T follicular helper cell (primary cell): ENCODE measurements around the gene MCEMP1.

Experiments
- DNase-seq: peaks from one replicate; pipeline ENCODE4 v3.0.0-alpha.2; 2020; ENCODE audit warnings: low read depth

MCEMP1 gene

DNA sequence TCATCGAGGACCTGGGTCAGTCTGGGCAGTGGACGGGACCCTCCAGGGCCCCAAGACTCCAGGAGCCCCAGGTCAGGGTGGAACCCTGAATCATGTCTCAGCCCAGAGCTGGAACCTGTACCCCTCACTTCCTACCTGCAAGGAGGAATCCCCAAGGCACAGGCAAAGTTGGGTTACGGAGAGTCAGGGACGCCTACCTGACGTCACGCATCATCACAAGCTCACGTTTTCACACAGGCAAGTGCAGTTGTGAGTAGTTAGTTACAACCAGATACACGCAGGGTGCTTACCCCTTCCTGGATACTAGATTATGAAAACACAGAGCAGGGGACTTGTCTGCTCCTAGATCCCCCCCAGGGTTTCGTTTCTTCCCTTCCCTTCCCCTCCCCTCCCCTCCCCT is 6.1 kb upstream of the MCEMP1 start:
- DNase-seq: no peak

DNA sequence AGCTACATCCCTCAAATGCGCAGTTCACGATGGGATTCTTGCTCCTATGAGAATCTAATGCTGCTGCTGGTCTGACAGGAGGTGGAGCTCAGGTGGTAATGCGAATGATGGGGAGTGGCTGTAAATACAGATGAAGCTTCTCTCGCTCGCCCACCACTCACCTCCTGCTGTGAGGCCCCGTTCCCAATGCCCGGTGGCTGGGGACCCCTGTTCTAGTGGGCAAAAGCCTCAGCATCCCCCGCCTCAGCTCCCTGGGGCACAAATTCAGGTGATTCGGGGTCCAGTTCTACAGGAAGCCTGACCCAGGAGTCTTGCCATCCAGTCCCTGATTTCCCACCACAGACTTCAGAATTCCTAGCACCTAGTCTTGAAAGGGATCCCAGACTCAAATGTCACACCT is 4.4 kb upstream of the MCEMP1 start:
- no peak for DNase-seq

DNA sequence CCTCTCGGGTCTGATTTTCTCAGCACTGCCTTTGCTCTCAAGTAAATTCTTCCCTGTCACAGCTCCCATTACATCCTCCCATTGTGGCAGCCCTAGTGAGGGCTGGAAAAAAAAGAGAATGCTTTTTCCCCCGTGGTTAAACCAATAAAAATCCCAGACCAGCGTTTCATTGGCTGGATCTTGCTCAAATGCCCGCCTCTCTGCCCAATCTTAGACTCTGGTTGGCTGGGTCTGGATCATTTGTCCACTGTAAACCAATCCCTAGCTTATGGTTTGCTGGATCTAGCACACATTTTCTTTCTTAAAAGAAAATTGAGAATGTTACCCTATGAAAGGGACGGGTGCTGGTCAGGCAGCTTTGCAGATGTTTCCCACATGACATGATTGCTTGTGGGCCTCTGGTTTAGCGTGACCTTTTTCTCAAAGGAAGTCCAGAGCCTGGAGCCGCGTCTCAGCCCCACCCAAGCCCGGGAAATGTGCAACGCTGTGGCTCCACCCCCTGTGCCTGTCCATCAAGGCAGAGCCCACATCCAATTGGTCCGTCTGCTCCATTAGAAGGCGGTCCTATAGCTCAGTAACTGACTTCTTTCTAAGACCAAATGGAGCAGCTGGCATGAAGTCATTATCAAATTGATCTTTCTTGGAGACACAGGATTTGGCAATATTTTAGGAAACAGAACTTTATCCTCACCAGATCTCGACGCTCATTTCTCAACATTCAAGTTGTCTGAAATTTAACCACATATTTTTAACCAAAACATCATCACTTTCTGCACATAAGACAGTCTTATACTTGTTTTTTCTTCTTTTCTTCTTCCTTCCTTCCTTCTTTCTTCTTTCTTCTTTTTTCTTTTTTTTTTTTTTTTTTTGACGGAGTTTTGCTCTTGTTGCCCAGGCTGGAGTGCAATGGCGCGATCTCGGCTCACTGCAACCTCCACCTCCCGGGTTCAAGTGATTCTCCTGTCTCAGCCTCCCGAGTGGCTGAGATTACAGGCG is 2.6 kb upstream of the MCEMP1 start:
- DNase-seq: no peak

DNA sequence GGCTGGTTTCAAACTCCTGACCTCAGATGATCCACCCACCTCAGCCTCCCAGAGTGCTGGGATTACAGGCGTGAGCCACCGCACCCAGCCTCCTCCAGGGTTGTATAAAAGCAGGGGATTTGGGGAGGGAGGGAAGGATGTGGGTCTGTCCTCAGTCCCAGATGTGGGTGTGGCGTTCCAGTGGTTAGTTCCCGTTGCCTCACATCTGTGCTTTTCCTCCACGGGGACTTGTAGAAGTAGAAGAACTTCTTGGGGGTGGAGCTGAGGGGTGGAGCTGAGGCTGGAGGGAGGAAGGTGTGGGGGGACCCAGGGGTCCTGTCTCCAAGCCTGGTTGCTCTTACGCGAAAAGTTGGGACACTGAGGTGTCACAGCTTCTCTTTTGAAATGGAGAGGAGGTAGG is 514 bp upstream of the MCEMP1 start:
- no peak for DNase-seq

DNA sequence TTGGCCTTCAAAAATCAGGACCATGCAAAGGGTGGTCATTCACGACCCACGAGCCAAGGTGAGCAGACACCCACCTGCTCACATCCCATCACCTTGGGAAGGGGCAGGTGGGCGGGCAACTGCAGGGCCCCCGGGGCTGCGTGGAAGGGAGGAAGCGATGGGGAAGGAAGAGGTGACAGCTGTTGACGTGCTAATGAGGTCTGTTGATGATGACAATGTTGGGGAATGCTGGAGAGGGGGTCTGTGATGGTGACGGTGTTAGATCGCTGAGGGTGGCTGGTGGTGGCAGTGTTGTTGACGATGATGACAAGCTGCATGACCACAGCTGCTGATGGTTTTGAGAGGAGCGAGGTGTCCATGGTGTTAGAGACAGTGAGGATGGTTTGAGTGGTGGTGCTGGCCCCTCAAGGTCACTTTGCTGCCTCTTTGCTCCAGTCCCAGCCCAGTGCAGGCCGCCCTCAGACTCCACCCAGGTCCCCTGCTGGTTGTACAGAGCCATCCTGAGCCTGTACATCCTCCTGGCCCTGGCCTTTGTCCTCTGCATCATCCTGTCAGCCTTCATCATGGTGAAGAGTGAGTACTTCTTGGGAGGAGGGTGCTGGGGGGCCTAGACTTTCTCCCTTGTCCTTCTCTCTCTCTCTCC is 900 bp downstream of the MCEMP1 start:
- DNase-seq: no peak

DNA sequence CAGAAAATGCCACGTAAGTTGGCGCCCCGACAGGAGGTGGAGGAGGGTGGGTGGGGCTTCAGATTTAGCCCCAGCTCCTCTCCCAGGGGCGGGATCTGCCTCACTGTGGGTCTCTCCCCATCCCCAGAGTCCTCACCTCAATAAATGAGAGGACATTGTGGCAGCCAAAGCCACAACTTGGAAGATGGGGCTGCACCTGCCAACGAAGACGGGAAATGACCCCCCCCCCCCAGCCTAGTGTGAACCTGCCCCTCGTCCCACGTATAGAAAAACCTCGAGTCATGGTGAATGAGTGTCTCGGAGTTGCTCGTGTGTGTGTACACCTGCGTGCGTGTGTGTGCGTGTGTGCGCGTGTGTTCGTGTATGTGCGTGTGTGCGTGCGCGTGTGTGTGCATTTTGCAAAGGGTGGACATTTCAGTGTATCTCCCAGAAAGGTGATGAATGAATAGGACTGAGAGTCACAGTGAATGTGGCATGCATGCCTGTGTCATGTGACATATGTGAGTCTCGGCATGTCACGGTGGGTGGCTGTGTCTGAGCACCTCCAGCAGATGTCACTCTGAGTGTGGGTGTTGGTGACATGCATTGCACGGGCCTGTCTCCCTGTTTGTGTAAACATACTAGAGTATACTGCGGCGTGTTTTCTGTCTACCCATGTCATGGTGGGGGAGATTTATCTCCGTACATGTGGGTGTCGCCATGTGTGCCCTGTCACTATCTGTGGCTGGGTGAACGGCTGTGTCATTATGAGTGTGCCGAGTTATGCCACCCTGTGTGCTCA is 2.3 kb downstream of the MCEMP1 start:
- peak; percentile 73 for DNase-seq

DNA sequence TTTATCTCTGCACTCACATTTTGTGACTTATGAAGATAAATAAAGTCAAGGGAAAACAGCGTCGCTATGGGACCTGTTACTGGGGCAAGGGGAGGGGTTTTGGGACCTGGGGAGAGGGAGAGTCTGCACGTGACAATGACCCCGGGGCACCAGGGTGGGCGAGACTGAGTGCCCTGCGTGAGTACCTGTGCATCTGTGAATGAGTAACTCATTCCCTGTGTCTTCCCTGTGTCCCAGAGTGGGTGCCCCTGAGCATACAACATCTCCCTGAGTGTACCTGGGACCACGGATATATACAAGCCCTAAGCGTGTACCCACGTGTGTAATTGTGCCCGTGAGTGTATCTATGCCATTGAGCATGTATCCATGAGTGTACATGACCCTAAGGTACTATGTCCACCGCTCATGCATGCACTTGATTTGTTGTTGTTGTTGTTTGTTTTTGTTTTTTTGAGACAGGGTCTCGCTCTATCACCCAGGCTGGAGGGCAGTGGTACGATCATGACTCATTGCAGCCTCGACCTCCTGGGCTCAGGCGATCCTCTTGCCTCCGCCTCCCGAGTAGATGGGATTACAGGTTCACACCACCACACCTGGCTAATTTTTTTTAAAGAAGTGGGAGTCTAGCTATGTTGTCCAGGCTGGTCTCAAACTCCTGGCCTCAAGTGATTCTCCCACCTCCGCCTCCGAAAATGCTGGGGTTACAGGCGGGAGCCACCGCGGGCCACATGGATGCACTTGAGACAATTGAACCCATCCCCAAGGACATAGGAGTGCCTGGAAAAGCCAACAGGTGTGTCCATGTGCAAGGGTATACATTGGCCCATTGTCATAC is 3.1 kb downstream of the MCEMP1 start:
- no peak for DNase-seq

DNA sequence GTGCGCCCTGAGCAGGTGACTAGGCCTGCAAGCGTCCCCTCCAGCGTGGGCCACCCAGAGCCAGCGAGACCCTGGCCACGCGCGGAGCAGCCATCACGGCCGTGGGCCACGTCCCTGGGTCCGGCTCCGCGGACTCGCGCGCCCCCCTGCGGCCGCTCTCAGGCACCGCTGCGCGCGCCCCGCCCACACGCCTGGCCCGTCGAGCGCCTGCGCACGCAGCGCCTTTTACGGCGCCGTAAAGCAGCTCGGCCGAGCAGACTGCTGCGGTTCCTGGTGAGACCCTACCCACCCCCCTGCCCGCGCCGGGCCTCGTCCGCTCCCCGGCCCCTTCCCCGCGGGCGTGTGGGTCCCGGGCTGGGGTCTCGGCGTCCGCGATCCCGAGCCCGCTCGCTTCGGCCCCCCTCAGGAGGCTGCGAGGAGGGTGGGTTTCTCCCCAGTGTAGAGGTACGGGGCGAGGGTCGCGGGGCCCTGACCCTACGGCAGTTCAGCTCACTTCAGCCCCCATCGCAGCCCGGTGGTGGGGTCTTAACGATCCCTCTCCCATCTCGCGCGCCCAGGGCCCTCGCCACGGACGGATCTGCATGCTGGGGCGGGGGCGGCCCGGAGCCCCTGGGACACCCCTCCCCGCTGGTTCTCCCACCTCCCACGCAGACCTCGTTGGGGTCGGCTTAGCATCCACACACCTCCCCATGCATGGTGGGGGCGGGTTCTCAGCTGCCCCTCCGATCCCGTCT is 3.9 kb downstream of the MCEMP1 start, which contains the start of gene TRAPPC5:
TSS of gene TRAPPC5 (plus strand) at position 228 of the 734 bp plus-strand sequence. CDS start 1,421 bp downstream, outside the sequence.
- peak; percentile 78 for DNase-seq

DNA sequence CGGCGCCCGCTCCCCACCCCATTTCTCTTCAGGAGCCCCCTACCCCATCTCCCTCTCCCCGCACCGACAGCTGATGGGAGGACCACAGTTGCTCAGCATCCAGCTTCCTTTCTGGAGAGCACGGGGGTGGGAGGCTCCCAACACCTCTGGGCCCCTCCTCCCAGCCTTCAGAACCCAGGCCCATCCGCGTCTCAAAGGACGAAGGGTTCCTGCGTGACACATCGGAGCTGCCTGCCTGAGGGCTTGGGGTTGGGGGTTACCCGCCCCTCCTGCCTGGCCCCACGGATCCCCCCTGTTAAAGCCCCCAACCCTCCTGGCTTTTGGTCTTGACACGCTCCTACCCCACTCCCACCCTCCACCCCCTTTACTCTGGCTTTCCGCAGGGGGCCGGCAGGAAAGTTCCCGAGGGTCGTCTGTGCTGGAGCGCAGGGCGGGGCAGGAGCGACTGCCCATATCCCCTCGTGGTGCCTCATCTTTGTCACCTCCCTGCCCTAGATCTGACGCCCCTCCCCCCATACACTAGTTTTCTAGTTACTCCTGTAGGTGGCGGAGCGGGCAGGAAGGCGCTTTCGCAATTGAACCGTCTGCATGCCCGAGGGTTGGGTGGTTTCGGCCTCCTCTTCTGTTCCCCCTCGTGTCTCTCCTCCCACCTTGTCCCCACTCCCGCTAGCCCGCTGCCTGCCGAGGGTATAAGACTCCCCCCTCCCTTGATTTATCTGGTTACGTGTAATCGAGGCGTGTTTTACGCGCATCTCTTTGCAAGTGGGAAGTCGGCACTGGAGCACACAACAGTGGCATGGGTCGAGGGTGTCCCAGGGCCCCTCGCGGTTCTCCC is 4.7 kb downstream of the MCEMP1 start:
- DNase-seq: peak; percentile 76

DNA sequence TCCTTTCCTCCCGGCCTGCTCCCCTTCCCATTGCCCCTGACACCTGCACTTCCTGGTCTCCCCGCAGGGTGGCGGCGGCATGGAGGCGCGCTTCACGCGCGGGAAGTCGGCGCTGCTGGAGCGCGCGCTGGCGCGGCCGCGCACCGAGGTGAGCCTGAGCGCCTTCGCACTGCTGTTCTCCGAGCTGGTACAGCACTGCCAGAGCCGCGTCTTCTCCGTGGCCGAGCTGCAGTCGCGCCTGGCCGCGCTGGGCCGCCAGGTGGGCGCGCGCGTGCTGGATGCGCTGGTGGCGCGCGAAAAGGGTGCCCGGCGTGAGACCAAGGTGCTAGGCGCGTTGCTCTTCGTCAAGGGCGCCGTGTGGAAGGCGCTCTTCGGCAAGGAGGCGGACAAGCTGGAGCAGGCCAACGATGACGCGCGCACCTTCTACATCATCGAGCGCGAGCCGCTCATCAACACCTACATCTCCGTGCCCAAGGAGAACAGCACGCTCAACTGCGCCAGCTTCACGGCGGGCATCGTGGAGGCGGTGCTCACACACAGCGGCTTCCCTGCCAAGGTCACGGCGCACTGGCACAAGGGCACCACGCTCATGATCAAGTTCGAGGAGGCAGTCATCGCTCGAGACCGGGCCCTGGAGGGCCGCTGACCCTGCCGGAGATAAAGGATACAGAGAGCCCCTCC is 5.4 kb downstream of the MCEMP1 start:
- DNase-seq: no peak

DNA sequence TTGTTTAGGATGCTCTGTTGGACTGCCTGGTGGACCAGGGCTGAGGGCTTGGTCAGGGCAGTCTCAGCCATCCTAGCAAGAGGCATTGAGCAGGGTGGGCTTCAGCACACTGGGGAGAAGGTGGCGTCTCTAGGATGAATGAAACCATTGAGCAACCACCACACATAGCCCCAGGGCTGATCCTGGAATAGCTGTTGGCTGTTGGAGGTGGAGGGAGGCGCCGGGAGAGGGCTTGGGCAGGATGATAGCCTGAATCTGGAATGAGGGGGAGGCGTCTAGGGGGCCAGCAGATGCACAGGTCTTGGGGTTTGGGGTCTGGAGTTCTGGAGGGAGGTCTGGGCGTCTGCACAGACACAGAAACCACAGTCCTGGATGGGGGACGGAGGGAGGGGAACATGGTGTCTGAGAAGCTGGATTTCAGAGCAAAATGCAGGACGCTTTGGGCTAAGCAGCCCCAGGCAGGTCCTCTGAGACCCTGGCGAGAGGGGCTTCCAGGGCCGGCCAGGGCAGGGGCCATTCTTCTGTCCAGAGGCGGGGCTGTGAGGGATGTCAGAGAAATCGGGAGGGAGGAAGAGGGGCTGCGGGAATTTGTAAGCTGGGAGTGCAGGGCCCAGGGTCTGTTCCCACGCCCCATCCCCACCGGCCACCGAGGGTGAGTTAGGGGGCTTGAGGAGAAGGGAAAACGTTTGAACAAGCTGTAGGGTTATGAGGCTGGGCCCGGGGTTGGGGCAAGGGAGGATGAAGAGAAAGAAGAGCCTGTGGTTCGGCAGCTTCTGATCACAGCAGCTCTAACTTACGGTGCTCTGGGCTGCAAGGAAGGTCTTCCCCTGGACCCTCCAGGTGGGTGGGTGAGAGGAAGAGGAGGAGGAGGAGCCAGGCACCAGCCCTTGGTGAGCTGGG is 8.9 kb downstream of the MCEMP1 start:
- no peak for DNase-seq

DNA sequence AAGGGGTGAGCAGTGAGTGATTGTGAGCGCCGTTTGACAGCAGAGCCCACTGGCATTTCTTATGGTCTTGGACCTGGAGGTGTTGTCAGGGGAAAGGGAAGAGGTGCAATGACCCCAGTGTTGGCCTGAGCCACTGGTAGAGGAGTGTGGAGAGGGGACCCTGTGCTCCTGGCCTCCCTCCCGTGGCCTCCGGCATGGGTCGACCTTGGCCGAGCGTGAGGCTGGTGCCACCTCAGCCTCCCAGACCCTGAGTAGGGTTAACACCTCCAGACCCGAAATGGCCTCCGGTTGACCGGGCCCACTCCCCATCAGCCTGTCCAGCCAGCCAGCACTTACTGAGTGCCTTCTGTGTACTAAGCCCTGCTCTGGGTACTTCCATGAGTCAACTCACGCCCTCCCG is 10.3 kb downstream of the MCEMP1 start:
- no peak for DNase-seq

DNA sequence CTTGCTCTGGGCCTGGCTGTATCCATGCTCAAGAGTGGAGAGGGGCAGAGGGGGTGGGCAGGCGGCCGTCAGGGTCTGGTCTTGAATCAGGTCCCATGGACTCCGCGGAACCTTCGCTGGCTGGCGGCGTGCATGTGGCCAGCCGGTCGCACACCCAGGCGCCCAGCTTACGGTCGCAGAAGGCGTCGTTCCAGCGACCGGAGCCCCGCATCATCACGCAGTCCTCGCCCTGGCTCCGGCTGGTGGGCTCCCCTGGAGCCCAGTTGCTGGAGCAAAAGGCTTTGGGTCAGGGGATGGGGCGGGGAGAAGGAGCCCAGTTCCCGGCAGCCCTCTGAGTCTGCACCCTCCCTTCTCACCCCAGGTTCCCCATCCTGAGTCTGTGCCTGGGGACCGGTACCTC is 12.3 kb downstream of the MCEMP1 start:
- DNase-seq: no peak

DNA sequence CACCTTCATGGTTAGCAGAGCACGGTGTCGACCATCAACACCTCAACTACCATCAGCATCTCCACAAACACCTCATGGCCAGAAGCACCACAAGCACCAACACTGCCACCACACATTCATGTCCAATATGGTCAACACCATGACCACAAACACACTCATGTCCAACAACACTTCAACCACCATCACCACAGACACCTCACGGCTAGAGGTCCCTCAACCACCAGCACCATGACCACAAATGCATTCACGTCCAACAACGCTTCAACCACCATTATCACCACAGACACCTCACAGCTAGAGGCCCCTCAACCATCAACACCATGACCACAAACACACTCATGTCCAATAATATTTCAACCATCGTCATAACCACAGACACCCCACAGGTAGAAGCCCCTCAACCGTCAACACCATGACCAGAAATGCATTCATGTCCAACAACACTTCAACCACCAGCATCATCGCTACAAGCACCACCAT is 13.9 kb downstream of the MCEMP1 start:
- DNase-seq: no peak

DNA sequence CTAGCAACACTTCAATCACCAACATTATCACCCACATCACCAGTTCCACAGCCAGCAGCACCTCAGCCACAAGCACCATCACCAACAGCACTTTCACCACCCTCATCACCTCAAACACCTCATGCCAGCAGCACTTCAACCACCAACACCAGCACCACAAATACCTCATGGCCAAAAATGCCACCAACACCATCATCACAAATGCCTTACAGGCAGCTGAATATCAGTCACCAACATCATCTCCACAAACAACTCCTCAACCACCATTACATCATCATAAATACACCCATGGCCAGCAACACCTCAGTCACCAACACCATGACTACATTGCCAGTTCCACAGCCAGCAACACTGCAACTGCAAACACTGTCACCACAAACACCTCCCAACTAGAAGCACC is 14.6 kb downstream of the MCEMP1 start:
- no peak for DNase-seq

DNA sequence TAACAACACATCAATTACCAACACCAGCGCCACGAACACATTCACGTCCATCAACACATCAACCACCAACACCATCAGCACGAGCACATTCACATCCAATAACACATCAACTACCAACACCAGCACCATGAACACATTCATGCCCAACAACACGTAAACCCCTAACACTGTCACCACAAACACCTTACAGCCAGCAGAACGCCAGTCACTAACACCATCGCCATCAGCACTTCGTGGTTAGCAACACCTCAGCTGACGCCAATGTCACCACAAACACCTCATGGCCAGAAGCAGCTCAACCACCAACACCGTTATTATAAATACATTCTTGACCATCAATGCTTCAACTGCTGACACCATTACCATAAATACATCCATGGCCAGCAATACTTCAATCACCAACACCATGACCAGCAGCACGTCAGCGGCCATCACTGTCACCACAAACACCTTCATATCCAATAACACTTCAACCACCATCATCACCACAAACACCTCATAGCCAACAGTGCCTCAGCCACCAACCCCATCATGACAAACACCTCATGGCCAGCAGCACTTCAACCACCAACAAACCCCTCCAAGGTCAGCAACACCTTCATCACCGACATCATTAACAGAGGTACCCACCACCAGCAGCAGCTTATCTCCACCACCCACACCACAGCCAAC is 15.7 kb downstream of the MCEMP1 start:
- no peak for DNase-seq

DNA sequence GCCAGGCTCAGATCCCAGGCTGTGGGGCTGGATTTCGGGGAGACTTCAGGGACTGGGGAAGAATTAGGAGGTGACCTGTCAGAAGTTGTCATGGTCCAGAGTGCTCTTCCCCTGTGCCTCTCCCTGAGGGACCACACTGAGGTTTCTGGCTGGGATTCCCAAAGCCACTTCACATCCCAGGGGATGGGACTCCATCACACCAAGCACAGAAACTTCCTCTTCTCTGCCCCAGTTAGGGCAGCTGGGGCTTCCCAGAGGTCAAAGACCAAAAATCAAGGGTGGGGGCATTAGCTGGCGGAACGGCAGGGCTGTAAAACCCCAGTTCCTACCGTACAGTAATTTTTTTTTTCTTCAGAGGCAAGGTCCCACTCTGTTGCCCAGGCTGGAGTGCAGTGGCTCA is 17.6 kb downstream of the MCEMP1 start:
- no peak for DNase-seq
